ENCODE results near the gene DERA.
"Not testable (repeated sequence)": the region's sequence is repeated elsewhere in the genome, so short reads cannot be mapped to it uniquely, and the experiment has no call there.

The DERA gene

GRCh38 chr12:15997910-15998309, 86.8 kb downstream of the DERA start:
- TF ChIP-seq, protein P1, sequence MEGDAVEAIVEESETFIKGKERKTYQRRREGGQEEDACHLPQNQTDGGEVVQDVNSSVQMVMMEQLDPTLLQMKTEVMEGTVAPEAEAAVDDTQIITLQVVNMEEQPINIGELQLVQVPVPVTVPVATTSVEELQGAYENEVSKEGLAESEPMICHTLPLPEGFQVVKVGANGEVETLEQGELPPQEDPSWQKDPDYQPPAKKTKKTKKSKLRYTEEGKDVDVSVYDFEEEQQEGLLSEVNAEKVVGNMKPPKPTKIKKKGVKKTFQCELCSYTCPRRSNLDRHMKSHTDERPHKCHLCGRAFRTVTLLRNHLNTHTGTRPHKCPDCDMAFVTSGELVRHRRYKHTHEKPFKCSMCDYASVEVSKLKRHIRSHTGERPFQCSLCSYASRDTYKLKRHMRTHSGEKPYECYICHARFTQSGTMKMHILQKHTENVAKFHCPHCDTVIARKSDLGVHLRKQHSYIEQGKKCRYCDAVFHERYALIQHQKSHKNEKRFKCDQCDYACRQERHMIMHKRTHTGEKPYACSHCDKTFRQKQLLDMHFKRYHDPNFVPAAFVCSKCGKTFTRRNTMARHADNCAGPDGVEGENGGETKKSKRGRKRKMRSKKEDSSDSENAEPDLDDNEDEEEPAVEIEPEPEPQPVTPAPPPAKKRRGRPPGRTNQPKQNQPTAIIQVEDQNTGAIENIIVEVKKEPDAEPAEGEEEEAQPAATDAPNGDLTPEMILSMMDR (IDR thresholded peaks at IDR 0.05; ENCODE audit: insufficient read depth, low read length, missing control alignments), result no peak
- no peak for DNase-seq (ENCODE audit: low read depth, low spot score)
- H3K4me3 ChIP-seq (ENCODE audit: low read depth, low read length), result no peak overlapping the region
- CTCF ChIA-PET, result interaction anchor here (1.0 kb wide), 1 partner anchor 15 kb away, joined by 5 read pairs; no protein-coding TSS in a partner anchor
- POLR2A ChIA-PET, result no interaction called here

- H3K4me3 ChIP-seq (ENCODE audit: low read depth, low read length), result no peak overlapping the region
- TF ChIP-seq, protein P1 (IDR thresholded peaks at IDR 0.05; ENCODE audit: insufficient read depth, low read length, missing control alignments), result no peak
- no peak for DNase-seq (ENCODE audit: low read depth, low spot score)
- ChIA-PET POLR2A (no interaction called here), CTCF (no interaction called here)
Measured at GRCh38 chr12:16002880-16003279, 91.7 kb downstream of the DERA start.

GRCh38 chr12:16003460-16003859, 92.3 kb downstream of the DERA start:
- POLR2A ChIA-PET, result no interaction called here
- CTCF ChIA-PET, result no interaction called here
- H3K4me3 ChIP-seq (ENCODE audit: low read depth, low read length), result no peak overlapping the region
- TF ChIP-seq, protein P1 (IDR thresholded peaks at IDR 0.05; ENCODE audit: insufficient read depth, low read length, missing control alignments), result no peak
- DNase-seq (ENCODE audit: low read depth, low spot score), result no peak

DNA sequence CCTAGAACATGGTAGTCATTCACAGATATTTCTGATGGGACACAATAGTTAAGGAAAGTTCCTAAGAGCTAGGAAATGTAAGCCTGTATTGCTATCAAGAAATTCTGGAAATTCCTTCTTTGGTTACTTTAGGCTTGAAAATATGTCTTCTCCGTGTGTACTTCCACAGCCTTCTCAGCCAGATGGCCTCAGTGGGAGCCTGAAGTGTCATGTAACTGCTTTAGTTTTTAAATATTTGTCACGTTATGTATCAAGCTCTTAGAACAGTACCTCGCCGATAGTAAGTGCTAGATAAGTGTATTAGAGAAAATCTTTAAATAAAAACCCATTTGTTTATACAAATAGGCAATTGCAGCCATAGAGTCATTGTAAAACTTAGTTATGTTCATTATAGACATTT, 95.6 kb downstream of the DERA start:
- DNase-seq (ENCODE audit: low read depth, low spot score), result no peak
- no peak overlapping the region for H3K4me3 ChIP-seq (ENCODE audit: low read depth, low read length)
- TF ChIP-seq, protein P1 (IDR thresholded peaks at IDR 0.05; ENCODE audit: insufficient read depth, low read length, missing control alignments), result no peak
- POLR2A ChIA-PET, result no interaction called here
- CTCF ChIA-PET, result interaction anchor here (0.8 to 1.5 kb wide), 3 partner anchors 8 to 474 kb away, joined by 3 read pairs; no protein-coding TSS in a partner anchor

DNA sequence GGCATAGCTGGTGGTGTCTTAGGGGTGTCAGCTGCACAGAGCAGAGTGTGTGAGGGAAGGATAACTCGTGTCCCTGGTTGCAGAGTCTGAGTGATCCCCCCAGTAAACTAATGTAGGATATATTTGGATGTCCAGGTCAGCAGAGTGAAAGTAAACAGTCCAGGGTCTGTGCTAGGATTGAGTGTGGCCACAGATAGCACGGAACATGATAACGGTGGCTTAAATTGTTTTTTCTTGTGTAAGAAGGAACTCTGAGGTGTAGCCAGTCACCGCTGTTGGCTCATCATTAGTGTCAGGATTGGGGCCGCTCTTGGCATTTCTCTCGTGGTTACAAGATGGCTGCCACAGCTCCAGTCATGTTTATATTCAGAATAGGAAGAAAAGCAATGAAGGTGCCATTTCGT, 97.3 kb downstream of the DERA start:
- no peak for DNase-seq (ENCODE audit: low read depth, low spot score)
- TF ChIP-seq, protein P1 (IDR thresholded peaks at IDR 0.05; ENCODE audit: insufficient read depth, low read length, missing control alignments), result no peak
- ChIA-PET CTCF (interaction anchor here (1.0 to 1.6 kb wide), 2 partner anchors 9 to 26 kb away, joined by 3 to 4 read pairs; no protein-coding TSS in a partner anchor), POLR2A (no interaction called here)
- H3K4me3 ChIP-seq (ENCODE audit: low read depth, low read length), result no peak overlapping the region

- no peak for DNase-seq (ENCODE audit: low read depth, low spot score)
- no peak overlapping the region for H3K4me3 ChIP-seq (ENCODE audit: low read depth, low read length)
- ChIA-PET POLR2A (no interaction called here), CTCF (no interaction called here)
- TF ChIP-seq, protein P1 (IDR thresholded peaks at IDR 0.05; ENCODE audit: insufficient read depth, low read length, missing control alignments), result no peak
Measured at GRCh38 chr12:16012117-16012516, 101.0 kb downstream of the DERA start.

DNA sequence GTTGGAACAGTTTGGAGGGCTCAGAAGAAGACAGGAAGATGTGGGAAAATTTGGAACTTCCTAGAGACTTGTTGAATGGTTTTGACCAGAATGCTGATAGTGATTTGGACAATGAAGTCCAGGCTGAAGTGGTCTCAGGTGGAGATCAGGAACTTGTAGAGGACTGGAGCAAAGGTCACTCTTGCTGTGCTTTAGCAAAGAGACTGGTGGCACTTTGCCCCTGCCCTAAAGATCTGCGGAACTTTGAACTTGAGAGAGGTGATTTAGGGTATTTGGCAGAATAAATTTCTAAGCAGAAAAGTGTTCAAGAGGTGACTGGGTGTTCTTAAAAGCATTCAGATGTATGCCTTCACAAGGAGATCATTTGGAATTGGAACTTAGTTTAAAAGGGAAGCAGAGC, 102.6 kb downstream of the DERA start:
- DNase-seq (ENCODE audit: low read depth, low spot score); CTCF ChIA-PET; POLR2A ChIA-PET; H3K4me3 ChIP-seq (ENCODE audit: low read depth, low read length): not testable (repeated sequence)

DNA sequence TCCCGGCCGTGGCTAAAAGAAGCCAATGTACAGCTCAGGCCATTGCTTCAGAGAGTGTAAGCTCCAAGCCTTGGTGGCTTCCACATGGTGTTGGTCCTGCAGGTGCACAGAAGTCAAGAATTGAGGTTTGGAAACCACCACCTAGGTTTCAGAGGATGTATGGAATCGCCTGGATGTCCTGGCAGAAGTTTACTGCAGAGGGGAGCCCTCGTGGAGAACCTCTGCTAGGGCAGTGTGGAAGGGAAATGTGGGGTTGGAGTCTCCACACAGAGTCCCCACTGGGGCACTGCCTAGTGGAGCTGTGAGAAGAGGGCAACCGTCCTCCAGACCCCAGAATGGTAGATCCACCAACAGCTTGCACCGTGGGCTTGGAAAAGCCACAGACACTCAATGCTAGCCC, 103.3 kb downstream of the DERA start:
- H3K4me3 ChIP-seq (ENCODE audit: low read depth, low read length); DNase-seq (ENCODE audit: low read depth, low spot score); POLR2A ChIA-PET; CTCF ChIA-PET: not testable (repeated sequence)

Measured in AG04449 (cell line).